ENCODE measurements around the gene ABCA7. TPM values are rescaled to one million over a fixed set of nuclear protein-coding genes. Genes with fewer than 3 reads are reported as not detected.

The ABCA7 gene
- total and polyA plus RNA-seq, 2 of the 8 experiments (the other 6 are each of a cell fraction or from before 2014, with no cell fraction given), result 10.4 to 25.6 TPM

DNA sequence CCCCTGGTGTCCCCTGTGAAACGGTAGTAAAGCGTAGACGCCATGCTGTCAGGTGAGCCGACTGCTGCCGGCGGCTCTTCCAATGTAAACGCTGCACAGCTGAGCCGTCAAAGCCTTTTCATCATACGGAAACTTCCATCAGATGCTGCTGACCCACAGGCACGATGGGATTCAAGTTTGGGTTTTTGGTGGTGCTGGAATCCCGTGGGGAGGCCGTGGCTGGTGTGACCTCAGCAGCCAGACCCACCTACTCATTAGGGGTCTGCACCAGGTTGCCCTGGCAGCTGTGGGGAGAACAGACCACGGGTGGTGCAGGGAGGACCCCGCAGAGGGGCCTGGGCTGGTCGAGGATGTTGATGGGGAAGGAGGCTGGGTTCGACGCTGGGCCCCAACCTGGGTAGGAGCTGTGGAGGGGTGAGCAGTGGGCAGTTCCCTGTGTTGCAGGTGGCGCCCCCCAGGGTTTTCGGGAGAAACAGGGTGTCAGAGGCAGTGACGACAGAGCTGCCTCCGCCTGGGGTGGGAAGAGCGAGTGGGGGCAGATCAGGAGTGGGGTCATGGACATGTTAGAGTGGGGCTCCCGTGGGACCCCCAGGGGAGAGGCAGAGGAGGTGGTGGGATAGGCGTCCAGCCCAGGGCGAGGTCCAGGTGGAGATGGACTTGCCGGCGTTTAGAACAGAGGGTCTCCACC lies 33.1 kb upstream of the ABCA7 start:
- Histone ChIP-seq H2BK15ac (ENCODE audit: low read length) (no peak overlapping the region), H3K56ac (replicated peaks; ENCODE audit: insufficient read length, low read depth, low read length) (no peak overlapping the region), H3K4me2 (ENCODE audit: insufficient read depth in 1 of 2, low read depth in 2 of 2, low read length in 2 of 2) (no peak overlapping the region), H4K91ac (replicated peaks; ENCODE audit: insufficient read length, low read length) (no peak overlapping the region), H2BK20ac (ENCODE audit: low read length) (no peak overlapping the region), H3K9ac (replicated peaks in 1 of 4; ENCODE audit: extremely low read depth in 1 of 4, low read depth in 3 of 4, low read length in 3 of 4) (no peak overlapping the region), H3K4me1 (replicated peaks in 1 of 4; ENCODE audit: control insufficient read depth in 3 of 4, insufficient read depth in 4 of 4, low read length in 3 of 4) (no peaks in the 10 kb centered on the region), H2BK5ac (ENCODE audit: low read depth, low read length) (no peak overlapping the region), H2AFZ (ENCODE audit: low read length) (no peak overlapping the region), H3K4ac (replicated peaks; ENCODE audit: insufficient read length, low read depth, low read length) (no peak overlapping the region), H3K36me3 (ENCODE audit: control insufficient read depth in 2 of 4, insufficient read depth in 4 of 4, low read length in 3 of 4) (peaks cover 3 to 33% (median 7%) of the 10 kb centered on the region in 4 experiments; a peak in 5 of 8 replicates), H4K20me1 (replicated peaks in 1 of 2; ENCODE audit: control insufficient read depth in 1 of 2, insufficient read depth in 2 of 2, low read length in 2 of 2) (peaks cover 0 to 6% of the 10 kb centered on the region in 2 experiments), H4K5ac (ENCODE audit: insufficient read length, low read depth, low read length) (no peak overlapping the region), H2BK12ac (ENCODE audit: low read depth, low read length) (no peak overlapping the region), H2BK120ac (replicated peaks; ENCODE audit: low read depth, low read length) (no peak overlapping the region), H3K18ac (ENCODE audit: extremely low read depth, low read length) (no peak overlapping the region), H2AK5ac (ENCODE audit: low read depth, low read length) (no peak overlapping the region), H3K27me3 (replicated peaks in 1 of 4; ENCODE audit: control insufficient read depth in 3 of 4, extremely low read depth in 1 of 4, insufficient read depth in 3 of 4, low read length in 3 of 4) (peaks cover 0 to under 1% (median under 1%) of the 10 kb centered on the region in 4 experiments; a peak in 2 of 7 replicates), H3K27ac (ENCODE audit: low read depth, low read length) (no peak overlapping the region), H3K4me3 (ENCODE audit: extremely low read depth in 1 of 4, insufficient read depth in 2 of 4, low read depth in 3 of 4, low read length in 4 of 4) (no peak overlapping the region), H3K23me2 (ENCODE audit: low read depth, low read length) (no peaks in the 10 kb centered on the region), H3K23ac (ENCODE audit: insufficient read length) (no peak overlapping the region), H3K9me3 (ENCODE audit: insufficient read depth in 2 of 2, low read depth in 1 of 2, low read length in 1 of 2) (no peaks in the 10 kb centered on the region), H4K8ac (ENCODE audit: extremely low read depth, insufficient read depth, low read length) (peak overlapping the region; percentile 79; the same call in 1 of the 2 replicates), H3K79me2 (ENCODE audit: control insufficient read depth in 1 of 2, insufficient read depth in 2 of 2, low read length in 2 of 2) (no peaks in the 10 kb centered on the region), H3K79me1 (ENCODE audit: low read depth, low read length) (no peaks in the 10 kb centered on the region), H3K14ac (ENCODE audit: insufficient read length) (no peak overlapping the region)
- no peak for TF ChIP-seq EGR1 (IDR thresholded peaks at IDR 0.05; ENCODE audit: borderline replicate concordance, low read depth, low read length)
- TF ChIP-seq, protein P1, sequence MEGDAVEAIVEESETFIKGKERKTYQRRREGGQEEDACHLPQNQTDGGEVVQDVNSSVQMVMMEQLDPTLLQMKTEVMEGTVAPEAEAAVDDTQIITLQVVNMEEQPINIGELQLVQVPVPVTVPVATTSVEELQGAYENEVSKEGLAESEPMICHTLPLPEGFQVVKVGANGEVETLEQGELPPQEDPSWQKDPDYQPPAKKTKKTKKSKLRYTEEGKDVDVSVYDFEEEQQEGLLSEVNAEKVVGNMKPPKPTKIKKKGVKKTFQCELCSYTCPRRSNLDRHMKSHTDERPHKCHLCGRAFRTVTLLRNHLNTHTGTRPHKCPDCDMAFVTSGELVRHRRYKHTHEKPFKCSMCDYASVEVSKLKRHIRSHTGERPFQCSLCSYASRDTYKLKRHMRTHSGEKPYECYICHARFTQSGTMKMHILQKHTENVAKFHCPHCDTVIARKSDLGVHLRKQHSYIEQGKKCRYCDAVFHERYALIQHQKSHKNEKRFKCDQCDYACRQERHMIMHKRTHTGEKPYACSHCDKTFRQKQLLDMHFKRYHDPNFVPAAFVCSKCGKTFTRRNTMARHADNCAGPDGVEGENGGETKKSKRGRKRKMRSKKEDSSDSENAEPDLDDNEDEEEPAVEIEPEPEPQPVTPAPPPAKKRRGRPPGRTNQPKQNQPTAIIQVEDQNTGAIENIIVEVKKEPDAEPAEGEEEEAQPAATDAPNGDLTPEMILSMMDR (IDR thresholded peaks at IDR 0.05; ENCODE audit: control extremely low read depth in 1 of 3, insufficient read depth in 1 of 3, low read depth in 1 of 3, low read length in 3 of 3), result peak in 1 of 3 experiments; percentile 6; a peak in 1 of 4 replicates
- ChIA-PET POLR2A (ENCODE audit: partially characterized antibody) (interaction anchor here (2.5 to 7.7 kb wide), 3 partner anchors 11 to 75 kb away, joined by 7 to 81 read pairs (median 48); partner anchors contain the start of gene CNN2), CTCF (ENCODE audit: partially characterized antibody) (interaction anchor here (0.9 to 1.6 kb wide), 6 partner anchors 9 to 216 kb away, joined by 3 to 4 read pairs (median 3); no protein-coding TSS in a partner anchor)
- FAIRE-seq (no peak), DNase-seq (ENCODE audit: low read depth in 1 of 2, low spot score in 2 of 2) (no peak)
- WGBS, 2 experiments (ENCODE audit: extremely low coverage in 1 of 2, insufficient coverage in 1 of 2, insufficient read length in 1 of 2, insufficient replicate concordance in 2 of 2, low coverage in 1 of 2, low lambda C conversion rate in 2 of 2, missing lambda C conversion rate in 1 of 2), result 91% methylated on average over 24 of the region's 27 CpGs; no CpG with 5 or more reads in 1 of the 2 experiments
